ENCODE results near the gene DNASE1L2.

DNA sequence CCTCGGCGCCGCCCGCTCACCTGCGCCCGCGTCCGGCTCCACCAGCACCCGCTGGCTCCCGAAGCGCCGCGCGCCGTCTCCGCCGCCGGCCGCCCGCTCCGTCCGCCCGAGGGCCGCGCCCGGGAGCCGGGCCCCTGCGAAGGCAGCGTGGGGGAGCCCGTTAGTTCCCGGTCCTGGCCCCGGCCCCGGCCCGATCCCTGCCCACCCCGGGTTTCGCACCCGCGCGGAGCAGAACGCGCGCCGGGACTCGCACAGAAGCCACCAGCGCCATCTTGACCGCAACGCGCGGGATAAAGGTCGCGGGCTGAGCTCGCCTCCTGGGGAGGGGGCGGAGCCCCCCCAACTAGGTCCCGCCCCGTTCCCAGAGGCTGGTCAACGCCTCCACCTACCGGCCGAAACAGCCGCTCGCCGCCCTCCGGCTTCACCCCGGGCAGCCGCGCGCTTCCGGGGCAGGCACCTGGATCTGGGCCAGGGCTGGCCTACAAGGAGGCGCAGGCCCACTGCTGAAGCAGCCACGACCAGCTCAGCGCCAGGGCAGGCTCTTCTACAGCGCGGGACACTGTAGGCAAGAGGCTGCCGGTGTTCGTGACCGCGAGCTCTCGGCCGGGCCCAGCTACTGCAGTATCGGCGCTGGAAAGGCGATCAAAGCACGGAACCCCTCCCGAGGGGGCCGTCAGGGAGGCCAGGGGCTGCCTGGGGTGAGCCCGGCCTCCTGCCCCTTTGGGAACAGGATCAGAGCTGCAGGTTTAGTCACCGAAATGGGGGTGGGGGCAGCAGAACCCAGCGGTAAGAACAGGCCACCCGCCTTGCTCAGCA is 15.3 kb downstream of the DNASE1L2 start, which contains the start of gene ECI1:
- TF ChIP-seq, protein P1, sequence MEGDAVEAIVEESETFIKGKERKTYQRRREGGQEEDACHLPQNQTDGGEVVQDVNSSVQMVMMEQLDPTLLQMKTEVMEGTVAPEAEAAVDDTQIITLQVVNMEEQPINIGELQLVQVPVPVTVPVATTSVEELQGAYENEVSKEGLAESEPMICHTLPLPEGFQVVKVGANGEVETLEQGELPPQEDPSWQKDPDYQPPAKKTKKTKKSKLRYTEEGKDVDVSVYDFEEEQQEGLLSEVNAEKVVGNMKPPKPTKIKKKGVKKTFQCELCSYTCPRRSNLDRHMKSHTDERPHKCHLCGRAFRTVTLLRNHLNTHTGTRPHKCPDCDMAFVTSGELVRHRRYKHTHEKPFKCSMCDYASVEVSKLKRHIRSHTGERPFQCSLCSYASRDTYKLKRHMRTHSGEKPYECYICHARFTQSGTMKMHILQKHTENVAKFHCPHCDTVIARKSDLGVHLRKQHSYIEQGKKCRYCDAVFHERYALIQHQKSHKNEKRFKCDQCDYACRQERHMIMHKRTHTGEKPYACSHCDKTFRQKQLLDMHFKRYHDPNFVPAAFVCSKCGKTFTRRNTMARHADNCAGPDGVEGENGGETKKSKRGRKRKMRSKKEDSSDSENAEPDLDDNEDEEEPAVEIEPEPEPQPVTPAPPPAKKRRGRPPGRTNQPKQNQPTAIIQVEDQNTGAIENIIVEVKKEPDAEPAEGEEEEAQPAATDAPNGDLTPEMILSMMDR (IDR thresholded peaks at IDR 0.05 in 2 of 3, conservative IDR thresholded peaks at IDR 0.05 in 1 of 3; ENCODE audit: control insufficient read depth in 2 of 3, extremely low read depth in 1 of 3, insufficient read depth in 1 of 3, low read depth in 3 of 3, low read length in 3 of 3): peak; percentile 50 to 94 (median 62); a peak in 5 of 6 replicates
- TF ChIP-seq POLR2A (IDR thresholded peaks at IDR 0.05; ENCODE audit: low read depth, low read length): peak; percentile 91
- no peak for TF ChIP-seq RCOR1 (conservative IDR thresholded peaks at IDR 0.05; ENCODE audit: low read depth, low read length)

Measured in GM12878 (cell line).